Retinal pigment epithelial cell (primary cell): ENCODE data around the gene KIF25.

Experiments used
- DNase-seq: peaks from one replicate; pipeline ENCODE4 v3.0.0-alpha.2; 2010; ENCODE audit warnings: low read depth
- H3K4me3 ChIP-seq: 2 replicates; pipeline ENCODE4 v1.5.1; 2011; ENCODE audit warnings: mild to moderate bottlenecking, low read length, control low read depth, moderate library complexity
- CTCF ChIP-seq: conservative IDR thresholded peaks from 2 replicates; pipeline ENCODE4 v1.5.1; 2011; ENCODE audit warnings: low read depth, low read length, control low read depth, inconsistent platforms

The KIF25 gene

DNA sequence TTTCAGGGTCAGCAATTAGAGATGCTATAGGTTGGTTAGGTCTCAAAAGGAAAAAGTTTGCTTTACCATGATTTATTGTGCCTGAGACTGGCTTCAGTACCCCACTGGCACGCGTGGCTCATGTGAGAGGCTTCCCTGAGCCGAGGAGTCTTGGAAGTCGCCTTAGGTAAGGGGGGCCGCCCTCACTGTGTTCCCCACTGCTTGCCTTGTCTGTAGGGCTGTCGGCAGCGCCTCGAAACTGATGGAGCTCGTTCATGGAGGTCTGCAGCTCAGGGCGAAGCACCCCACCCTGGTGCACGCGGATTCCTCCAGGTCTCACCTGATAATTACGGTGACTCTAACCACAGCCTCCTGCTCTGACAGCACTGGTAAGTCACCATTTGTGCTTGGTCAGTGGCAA is 42.4 kb downstream of the KIF25 start:
- no peak overlapping the region for H3K4me3 ChIP-seq
- no peak for DNase-seq
- no peak for TF ChIP-seq CTCF

DNA sequence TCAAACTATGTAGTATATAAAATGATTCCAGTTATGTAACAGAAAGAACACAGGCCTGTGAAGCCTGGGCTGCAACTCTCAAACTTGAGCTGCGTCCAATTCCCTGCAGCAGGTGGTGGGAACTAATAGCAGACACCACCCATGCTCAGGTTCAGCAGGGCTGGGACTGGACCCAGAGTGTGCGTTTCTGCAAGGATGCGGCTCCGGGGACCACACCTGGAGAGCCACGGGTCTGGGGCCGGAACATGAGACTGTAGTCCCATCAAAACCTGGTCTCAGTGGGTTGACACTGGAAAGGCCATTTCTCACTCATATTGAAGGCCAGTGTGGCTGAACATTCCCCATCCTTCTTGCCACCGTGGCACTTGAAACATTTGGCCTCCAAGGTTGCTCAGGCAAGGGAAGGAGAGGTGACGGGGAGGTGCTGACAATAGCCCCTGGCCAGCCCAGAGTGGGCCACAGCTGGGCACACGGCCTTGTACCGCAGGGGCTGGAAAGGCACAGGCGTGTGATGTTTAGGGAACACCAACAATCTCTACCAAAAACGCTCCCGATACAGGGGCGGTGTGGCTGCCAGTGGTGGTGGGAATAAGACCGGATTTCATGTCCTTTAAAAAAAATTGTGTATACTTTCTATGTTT is 43.5 kb downstream of the KIF25 start:
- no peak overlapping the region for H3K4me3 ChIP-seq
- no peak for TF ChIP-seq CTCF
- no peak for DNase-seq

DNA sequence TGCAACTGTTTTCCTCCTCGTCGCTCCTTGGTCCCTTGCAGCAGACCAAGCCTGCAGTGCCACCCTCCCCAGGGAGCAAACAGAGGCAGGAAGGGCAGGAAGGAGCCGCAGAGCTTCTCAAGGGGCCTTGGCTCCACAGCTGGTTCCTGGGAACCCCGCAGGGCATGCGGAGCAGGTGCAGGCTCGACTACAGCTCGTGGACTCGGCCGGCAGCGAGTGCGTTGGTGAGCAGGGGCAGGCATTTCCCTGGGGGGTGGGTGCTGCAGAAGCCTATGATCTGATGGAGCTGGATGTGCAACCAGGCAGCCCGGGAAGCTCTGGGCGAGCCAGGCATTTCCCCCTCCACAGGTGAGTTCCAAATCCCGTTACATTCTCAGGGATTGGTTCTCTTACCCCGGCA is 44.5 kb downstream of the KIF25 start:
- DNase-seq = no peak
- no peak for TF ChIP-seq CTCF

DNA sequence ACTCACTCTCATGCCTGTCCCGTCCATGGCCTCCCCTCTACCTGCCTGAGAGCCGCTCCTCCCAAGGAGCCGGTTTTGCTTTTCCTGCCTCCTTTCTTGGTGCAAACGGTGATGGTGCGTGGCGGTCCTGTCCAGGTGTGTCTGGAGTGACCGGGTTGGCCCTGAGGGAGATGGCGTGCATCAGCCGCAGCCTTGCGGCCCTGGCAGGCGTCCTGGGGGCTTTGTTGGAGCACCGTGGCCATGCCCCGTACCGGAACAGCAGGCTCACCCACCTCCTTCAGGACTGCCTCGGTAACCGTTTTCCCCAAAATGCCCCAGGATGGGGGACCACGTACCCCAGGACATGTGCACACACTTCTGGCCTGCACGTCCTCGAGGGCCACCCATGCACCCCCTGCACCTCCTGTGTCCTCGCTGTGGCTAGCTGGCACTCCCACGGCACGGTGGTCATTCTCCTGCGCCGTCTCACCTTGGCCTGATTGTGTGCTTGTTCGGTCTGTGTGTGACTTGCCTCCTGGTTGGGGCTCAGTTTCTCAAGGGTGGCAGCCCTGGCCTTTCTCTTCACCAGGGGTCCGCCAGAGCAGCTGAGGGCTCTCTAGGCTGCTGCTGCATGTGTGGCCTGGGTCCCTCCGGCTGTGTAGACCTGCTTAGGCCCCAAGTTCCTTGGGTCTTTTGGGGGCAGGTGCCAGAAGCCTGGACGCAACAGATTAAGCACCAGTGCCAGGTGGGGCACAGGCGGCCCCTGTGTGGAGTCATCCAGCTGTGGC is 45.1 kb downstream of the KIF25 start:
- H3K4me3 ChIP-seq = no peak overlapping the region
- DNase-seq = no peak
- no peak for TF ChIP-seq CTCF

More for the DNA sequence above, 44.5 kb downstream of the KIF25 start:
- H3K4me3 ChIP-seq = no peak overlapping the region

DNA sequence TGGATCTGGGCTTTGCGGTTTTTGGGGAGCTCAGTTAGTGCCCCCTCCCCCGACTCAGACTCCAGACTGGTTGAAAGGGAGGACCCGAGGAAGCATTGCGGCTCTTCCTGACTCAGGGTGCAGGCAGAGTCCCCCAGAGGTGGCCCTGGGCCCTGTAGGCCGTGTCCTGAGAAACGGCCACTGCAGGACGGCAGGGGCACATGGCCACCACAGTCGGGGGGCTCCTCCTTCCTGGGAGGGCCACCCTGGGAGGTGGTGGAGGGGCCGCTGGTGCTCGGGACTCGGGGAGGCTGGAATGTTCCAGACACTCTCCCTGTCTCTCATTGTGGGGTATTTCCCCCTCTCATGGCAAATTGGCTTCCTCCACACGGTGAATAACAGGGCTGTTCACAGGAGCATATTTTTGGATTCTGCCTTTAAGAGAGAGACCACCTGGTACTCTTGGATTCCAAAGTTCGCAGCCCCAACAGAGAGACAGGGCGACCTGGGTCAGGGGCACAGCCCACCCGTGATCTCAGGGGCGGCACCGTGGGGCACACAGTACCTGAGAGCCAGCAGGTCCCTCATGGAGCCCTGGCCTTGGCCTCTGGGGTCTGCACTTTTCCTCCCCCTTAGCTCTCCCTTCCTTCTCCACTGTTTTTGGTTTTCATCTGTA is 45.8 kb downstream of the KIF25 start:
- no peak for TF ChIP-seq CTCF
- H3K4me3 ChIP-seq = no peak overlapping the region
- DNase-seq = no peak

DNA sequence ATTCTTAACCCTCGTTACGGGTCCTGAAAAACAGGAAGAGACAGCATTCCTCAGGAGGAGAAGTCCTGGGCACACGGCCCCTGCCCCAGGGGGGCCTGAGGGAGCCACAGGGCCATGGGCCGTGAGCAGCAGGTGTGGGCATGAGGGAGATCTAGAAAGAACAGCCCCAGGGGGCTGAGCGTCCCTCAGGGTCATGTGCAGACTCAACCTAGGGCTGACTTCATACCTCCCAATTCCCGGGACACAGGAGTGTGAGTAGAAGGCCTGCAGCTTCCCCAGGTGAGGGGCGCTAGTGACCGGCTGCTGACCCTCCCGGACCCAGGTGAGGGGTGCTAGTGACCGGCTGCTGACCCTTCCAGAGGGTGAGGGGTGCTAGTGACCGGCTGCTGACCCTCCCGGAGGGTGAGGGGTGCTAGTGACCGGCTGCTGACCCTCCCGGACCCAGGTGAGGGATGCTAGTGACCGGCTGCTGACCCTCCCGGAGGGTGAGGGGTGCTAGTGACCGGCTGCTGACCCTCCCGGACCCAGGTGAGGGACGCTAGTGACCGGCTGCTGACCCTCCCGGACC is 46.5 kb downstream of the KIF25 start:
- TF ChIP-seq CTCF = no peak
- no peak for DNase-seq
- H3K4me3 ChIP-seq = no peak overlapping the region
